AG04450 (cell line): ENCODE results near the gene ABCG2. TPM values are rescaled to one million over a fixed set of nuclear protein-coding genes. Genes with fewer than 3 reads are reported as not detected.
"Not testable (repeated sequence)": the region's sequence is repeated elsewhere in the genome, so short reads cannot be mapped to it uniquely, and the experiment has no call there.

Experiments
- CTCF ChIA-PET: fragments of 300-600, 350-600 bp; formaldehyde crosslinking; extraction: SDS; loops from one replicate; lab custom pipeline; 2022; ENCODE audit warnings: antibody characterized with exemption, inconsistent platforms; lab: Charles Lee
- POLR2A ChIA-PET: fragments of 350-600 bp; formaldehyde crosslinking; extraction: SDS; loops from one replicate; lab custom pipeline; 2021; ENCODE audit warnings: antibody characterized with exemption, inconsistent platforms; lab: Yijun Ruan, JAX
- DNase-seq: peaks from one replicate; pipeline ENCODE4 v3.0.0-alpha.2; 2011; ENCODE audit warnings: low read depth, low spot score
- H3K27ac ChIP-seq: one replicate; pipeline ENCODE4 v1.5.1; 2012; ENCODE audit warnings: low read depth, low read length, control low read depth
- H3K27me3 ChIP-seq: one replicate; pipeline ENCODE4 v1.6.0; 2012; ENCODE audit warnings: low read length; ENCODE audit not compliant: control insufficient read depth, insufficient read depth
- H3K4me3 ChIP-seq: 2 replicates; pipeline ENCODE4 v1.5.1; 2011; ENCODE audit warnings: mild to moderate bottlenecking, low read depth, low read length, control low read depth
- H3K9me3 ChIP-seq: 2 replicates; pipeline ENCODE4 v1.5.1; 2012; ENCODE audit warnings: low read length; ENCODE audit not compliant: control insufficient read depth, insufficient read depth
- CTCF ChIP-seq: IDR thresholded peaks from 2 replicates; pipeline ENCODE4 v1.5.1; 2011; ENCODE audit warnings: low read depth, low read length, control low read depth, inconsistent platforms
- polyA plus RNA-seq: library from polyadenylated mRNA; depleted of rRNA; stranded (reverse); fragments of >200 nt; gene quantifications from 2 replicates; pipeline ENCODE4 v1.2.3, GENCODE V29; 2011

ABCG2 gene
- polyA plus RNA-seq, 1 experiment, result 1.2 TPM

- DNase-seq, result no peak
- no peak overlapping the region for H3K4me3 ChIP-seq
- TF ChIP-seq CTCF, result no peak
- H3K27me3 ChIP-seq, result no peaks in the 10 kb centered on the region
- no peaks in the 10 kb centered on the region for H3K9me3 ChIP-seq
- H3K27ac ChIP-seq, result no peak overlapping the region
- POLR2A ChIA-PET, result interaction anchor here (0.6 kb wide), 1 partner anchor 99 kb away, joined by 6 read pairs; no protein-coding TSS in a partner anchor
- CTCF ChIA-PET, result interaction anchor here (0.8 to 2.5 kb wide), 3 partner anchors 54 to 260 kb away, joined by 3 to 6 read pairs (median 4); no protein-coding TSS in a partner anchor
Observed at GRCh38 chr4:88109123-88109881, 49.1 kb downstream of the ABCG2 start.

GRCh38 chr4:88108747-88109122, 49.7 kb downstream of the ABCG2 start:
- H3K4me3 ChIP-seq, result no peak overlapping the region
- no peak for DNase-seq
- ChIA-PET POLR2A (interaction anchor here (0.6 kb wide), 1 partner anchor 99 kb away, joined by 6 read pairs; no protein-coding TSS in a partner anchor), CTCF (interaction anchor here (0.7 to 2.5 kb wide), 3 partner anchors 54 to 1090 kb away, joined by 3 to 6 read pairs (median 6); no protein-coding TSS in a partner anchor)
- no peaks in the 10 kb centered on the region for H3K27me3 ChIP-seq
- H3K9me3 ChIP-seq, result no peaks in the 10 kb centered on the region
- TF ChIP-seq CTCF, result no peak
- no peak overlapping the region for H3K27ac ChIP-seq

GRCh38 chr4:88108108-88108465, 50.4 kb downstream of the ABCG2 start:
- DNase-seq, H3K27me3 ChIP-seq, H3K27ac ChIP-seq, POLR2A ChIA-PET, H3K9me3 ChIP-seq, H3K4me3 ChIP-seq: not testable (repeated sequence)
- CTCF ChIA-PET, result interaction anchor here (0.7 to 2.5 kb wide), 3 partner anchors 53 to 1090 kb away, joined by 3 to 6 read pairs (median 6); no protein-coding TSS in a partner anchor

GRCh38 chr4:88107406-88108107, 50.9 kb downstream of the ABCG2 start:
- TF ChIP-seq CTCF, result no peak

GRCh38 chr4:88106205-88106604, 52.2 kb downstream of the ABCG2 start:
- no peak for TF ChIP-seq CTCF
- Histone ChIP-seq H3K27me3 (no peaks in the 10 kb centered on the region), H3K9me3 (no peaks in the 10 kb centered on the region), H3K4me3 (no peak overlapping the region), H3K27ac (no peak overlapping the region)
- CTCF ChIA-PET, result no interaction called here
- POLR2A ChIA-PET, result no interaction called here
- DNase-seq, result no peak

More at GRCh38 chr4:88107406-88108107, 50.9 kb downstream of the ABCG2 start:
- POLR2A ChIA-PET, result no interaction called here
- Histone ChIP-seq H3K27ac (no peak overlapping the region), H3K27me3 (no peaks in the 10 kb centered on the region), H3K4me3 (no peak overlapping the region), H3K9me3 (no peaks in the 10 kb centered on the region)
- DNase-seq, result no peak
- CTCF ChIA-PET, result interaction anchor here (0.9 to 2.5 kb wide), 2 partner anchors 68 to 104 kb away, joined by 4 to 6 read pairs; no protein-coding TSS in a partner anchor
